NCI-H345 (cell line): ENCODE results near the gene DCUN1D1.

ENCODE experiments used
- DNase-seq: peaks from one replicate; lab custom pipeline; 2025; lab: John Stamatoyannopoulos, UW

DCUN1D1 gene

GRCh38 chr3:182936239-182936917 lies 44.0 kb downstream of the DCUN1D1 start:
- DNase-seq = no peak

DNA sequence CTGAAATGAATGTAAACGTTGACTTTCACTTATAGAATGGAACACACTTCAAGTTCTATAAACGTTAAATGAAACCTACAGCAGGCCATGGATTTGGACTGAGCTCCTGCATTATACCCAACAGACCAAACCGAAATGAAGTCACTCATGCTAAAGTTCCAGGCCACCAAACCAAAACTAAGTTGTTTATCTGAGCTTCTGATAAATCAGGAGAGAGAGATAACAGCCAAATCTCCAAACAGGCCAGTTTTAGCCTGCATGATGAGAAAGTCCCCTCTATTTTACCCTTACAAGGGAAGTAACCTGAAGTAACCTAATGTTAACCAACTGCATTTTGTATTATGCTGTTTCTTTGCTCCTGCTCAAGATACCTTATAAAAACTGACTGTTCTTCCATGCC lies 44.5 kb downstream of the DCUN1D1 start:
- no peak for DNase-seq

GRCh38 chr3:182925944-182926337 lies 54.4 kb downstream of the DCUN1D1 start:
- DNase-seq = no peak

DNA sequence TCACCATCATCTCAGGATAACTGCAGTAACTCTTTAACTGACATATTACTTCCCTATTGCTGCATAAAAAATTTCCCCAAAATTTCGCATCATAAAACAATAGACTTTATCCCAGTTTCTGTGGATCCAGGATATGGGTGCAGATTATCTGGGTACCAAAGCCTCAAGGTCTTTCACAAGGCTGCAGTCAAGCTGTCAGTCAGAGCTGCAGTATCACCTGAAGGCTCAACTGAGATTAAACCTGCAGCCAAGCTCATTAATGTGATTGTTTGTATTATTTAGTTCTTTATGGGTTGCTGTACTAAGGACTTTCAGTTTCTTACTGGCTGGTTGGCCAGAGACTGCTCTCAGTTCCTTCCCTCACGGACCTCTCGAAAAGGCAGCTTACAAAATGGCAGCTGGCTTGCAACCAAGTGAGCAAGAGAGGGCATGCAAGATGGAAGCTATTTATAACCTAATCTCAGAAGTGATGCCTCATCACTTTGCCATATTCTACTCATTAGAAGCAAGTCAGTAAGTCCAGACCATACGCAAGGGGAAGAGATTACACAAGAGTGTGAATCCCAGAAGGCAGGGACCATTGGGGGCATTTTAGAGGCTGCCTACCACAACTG lies 54.9 kb downstream of the DCUN1D1 start:
- no peak for DNase-seq

DNA sequence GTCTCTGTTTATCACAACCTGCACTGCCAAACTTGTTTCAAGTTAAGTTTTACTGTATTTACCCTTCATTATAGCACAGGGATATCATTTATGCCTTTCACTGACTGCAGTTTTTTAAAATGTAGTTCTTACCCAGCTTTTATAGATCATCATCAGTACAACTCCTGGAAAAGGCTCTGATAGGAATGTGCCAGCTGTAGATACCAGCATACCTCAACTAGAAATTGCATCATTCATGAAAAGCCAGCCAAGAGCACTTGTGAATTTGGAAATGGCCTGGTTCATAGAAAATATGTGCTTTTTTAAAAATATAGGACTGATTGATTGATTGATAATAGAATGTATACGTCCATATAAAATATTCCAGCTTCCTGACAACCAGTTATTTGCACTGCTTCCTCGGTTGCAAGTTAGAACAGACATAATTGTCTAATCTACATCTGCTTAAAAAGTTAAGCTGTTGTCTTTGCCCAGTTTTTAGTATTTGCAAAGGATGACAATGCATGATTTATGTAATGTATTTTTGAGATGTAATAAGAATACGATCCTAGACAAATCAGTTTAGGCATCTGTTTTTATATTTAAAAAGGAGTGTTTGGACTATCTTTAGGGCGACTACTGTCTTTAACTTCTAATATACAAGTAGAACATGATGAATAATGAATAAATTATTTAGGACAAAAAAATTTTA lies 58.5 kb downstream of the DCUN1D1 start:
- no peak for DNase-seq

DNA sequence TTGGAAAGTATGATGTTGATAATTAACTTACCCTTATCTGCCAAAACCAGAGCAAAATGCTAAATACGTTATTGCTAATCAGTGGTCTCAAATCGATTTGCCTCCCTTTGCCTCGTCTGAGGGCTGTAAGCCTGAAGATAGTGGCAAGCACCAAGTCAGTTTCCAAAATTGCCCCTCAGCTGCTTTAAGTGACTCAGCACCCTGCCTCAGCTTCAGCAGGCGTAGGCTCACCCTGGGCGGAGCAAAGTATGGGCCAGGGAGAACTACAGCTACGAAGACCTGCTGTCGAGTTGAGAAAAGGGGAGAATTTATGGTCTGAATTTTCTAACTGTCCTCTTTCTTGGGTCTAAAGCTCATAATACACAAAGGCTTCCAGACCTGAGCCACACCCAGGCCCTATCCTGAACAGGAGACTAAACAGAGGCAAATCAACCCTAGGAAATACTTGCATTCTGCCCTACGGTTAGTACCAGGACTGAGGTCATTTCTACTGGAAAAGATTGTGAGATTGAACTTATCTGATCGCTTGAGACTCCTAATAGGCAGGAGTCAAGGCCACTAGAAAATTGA lies 59.7 kb downstream of the DCUN1D1 start:
- no peak for DNase-seq

DNA sequence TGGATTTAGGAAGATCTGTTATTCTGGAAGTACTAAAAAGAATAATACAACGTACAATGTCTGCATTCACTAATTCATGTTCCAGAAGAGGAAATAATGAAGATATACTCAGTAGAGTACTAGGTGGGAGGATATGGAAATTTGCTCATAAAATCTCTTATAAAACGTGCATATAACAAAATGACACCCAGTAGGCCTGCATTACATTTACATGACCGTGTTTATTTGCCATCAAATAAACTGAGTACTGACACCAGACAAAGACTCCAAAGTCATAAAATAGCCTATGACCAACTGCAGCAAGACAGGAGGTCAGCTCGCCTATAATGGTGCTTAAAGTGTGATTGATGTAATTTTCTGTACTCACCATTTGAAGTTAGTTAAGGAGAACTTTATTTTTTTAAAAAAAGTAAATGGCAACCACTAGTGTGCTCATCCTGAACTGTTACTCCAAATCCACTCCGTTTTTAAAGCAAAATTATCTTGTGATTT lies 60.4 kb downstream of the DCUN1D1 start:
- no peak for DNase-seq

DNA sequence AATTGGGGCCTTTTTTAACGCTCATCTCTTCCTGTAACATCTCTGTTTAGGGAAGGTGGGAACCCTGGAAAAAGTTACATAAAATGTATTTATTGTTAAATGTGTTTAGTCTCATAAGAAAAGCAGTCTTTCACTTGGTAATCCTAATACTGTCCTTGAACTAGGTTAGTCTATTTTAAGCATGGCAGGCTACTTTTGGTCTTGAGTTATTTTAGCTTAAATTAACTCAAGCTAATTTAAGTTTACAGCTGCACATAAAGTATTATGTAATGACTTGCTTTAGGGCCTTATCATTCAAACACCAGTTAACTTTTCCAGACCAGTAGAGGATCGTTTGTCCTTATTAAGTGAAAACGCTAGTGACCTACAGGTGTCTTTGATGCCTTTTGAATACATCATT lies 63.2 kb downstream of the DCUN1D1 start:
- DNase-seq = no peak

DNA sequence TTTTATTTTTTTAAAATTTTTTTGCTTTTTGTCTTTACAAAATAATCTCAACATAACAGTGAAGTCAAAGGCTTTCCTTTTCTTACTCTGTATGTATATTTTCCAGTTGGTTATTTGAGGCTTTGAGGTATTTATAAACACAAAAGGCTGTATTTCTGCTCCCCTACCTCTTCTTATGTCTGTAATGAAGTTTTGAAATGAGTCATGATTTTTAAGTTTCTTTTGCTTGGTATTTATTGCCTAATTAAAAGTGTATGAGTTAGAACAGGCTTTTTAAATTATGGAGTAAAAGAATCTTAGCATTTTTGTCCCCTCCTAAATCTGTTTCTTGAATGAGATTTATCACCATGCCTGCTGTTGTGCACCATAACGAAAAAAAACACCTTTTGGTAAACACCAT lies 66.0 kb downstream of the DCUN1D1 start:
- no peak for DNase-seq

- DNase-seq = no peak
These were observed 66.4 kb downstream of the DCUN1D1 start for GRCh38 chr3:182913889-182914288.

GRCh38 chr3:182912474-182912873 lies 67.9 kb downstream of the DCUN1D1 start:
- no peak for DNase-seq

DNA sequence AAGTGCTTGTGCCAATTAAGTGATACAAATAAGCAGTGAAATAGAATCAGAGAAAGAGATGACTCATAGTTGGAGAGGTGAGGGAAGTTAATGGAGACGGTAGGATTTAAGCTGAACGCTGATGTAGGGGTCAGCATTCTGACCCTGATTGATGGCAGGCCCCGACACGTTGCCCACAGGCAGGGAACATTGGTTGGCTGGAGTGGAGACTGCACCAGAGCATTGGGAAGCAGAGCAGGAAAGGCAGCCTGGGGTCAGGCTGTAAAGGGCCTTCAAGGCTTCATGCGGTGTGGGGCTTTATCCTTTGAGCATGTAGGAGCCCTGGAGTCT lies 68.6 kb downstream of the DCUN1D1 start:
- no peak for DNase-seq

GRCh38 chr3:182910936-182911781 lies 69.2 kb downstream of the DCUN1D1 start:
- no peak for DNase-seq

DNA sequence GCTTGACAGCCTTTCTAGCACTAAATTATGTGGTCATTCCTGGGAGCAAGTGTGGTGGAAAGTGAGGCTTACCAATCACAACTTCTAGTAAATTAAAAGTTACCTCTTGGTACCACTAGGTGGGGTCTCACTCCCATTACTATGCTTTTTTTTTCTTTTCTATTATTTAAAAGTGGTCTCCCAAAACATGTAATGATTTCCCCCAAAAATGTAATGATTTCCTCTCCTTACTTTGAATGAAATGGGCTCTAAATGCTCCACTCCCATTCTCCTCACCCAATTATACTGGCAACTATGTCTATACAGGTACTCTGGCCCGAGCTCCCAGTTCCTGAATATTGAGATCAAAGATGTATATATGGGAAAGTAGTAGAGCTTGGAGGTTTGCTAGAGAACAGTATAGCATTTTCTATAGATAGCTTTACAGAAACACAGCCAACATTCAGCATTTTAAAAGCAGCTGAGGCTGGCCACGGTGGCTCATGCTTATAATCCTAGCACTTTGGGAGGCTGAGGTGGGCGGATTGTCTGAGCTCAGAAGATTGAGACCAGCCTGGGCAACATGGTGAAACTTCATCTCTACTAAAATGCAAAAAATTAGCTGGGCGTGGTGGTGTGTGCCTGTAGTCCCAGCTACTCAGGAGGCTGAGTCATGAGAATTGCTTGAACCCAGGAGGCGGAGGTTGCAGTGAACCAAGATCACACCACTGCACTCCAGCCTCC lies 70.9 kb downstream of the DCUN1D1 start:
- no peak for DNase-seq

DNA sequence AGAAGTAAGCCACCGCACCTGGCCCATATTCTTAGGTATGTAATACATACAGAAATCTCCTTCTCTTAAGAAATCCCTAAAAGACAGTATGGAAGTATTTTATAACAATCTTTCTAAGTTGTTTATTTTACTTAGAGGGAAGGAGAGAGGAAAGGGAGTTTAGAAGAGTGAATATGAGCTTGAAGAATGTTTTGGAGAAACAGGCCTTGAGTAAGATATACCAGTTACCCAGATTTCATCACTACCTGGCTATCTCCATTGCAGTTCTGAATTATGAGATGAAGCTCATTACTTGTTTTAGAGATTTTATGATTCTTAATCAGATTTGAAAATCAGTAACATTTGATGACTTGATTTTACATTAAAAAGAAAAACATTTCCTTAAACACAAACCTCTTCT lies 71.9 kb downstream of the DCUN1D1 start:
- DNase-seq = no peak

DNA sequence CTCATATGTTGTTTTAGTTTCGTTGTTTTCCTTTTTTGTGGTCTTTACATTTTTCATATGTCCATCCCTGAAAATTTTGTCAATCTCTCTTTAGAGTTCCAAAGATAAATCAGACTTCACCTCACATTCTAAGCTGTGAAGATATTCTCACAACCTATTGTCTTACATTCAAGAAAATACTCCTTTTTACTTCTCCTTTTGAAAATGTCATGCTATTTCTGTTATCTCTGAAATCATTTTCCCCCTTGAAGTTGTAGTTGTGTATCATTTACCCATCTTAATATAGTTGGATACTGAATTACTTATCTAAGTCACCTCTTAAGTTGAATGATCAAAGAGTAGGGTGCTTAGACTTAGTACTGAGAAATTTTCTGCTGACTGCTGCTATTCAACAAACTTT lies 74.3 kb downstream of the DCUN1D1 start:
- DNase-seq = no peak

- no peak for DNase-seq
These were observed 74.7 kb downstream of the DCUN1D1 start for GRCh38 chr3:182905623-182906022.

DNA sequence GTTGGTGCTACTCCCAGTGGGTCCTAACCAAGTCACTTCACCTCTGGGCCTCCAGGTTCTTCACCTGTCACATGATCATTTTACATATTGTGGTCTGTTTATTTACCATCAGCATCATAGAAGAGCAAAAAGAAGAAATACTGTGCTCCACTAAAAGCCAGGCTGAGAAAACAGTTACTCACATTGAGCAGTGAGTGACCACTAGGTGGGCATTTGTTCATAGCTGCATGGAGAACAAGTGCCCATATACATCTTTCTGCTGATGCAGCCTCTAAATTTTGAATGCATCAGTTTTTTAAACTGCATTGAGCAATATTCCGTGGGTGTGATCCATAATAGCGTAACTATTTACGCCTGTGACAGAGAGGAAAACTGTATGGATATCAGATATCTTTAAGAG lies 76.2 kb downstream of the DCUN1D1 start:
- DNase-seq = no peak

GRCh38 chr3:182902236-182902635 lies 78.1 kb downstream of the DCUN1D1 start:
- no peak for DNase-seq

DNA sequence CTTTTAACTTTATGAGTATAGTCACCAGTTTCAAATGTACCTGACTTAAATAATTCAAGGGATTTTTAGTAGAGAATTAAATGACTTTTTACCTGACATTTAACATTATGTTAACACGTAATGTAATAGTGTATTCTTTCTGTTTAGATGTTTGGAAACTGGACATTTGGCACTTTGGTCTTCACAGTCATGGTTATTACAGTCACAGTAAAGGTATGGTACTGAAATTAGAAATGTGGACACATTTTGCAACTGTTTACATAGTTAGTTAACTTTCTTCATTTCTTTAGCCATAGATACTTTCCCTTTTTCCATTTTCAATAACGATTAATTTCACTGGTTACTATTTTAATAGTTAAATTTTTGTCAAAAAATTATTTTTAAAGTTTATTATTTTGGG lies 83.8 kb downstream of the DCUN1D1 start:
- DNase-seq = no peak

DNA sequence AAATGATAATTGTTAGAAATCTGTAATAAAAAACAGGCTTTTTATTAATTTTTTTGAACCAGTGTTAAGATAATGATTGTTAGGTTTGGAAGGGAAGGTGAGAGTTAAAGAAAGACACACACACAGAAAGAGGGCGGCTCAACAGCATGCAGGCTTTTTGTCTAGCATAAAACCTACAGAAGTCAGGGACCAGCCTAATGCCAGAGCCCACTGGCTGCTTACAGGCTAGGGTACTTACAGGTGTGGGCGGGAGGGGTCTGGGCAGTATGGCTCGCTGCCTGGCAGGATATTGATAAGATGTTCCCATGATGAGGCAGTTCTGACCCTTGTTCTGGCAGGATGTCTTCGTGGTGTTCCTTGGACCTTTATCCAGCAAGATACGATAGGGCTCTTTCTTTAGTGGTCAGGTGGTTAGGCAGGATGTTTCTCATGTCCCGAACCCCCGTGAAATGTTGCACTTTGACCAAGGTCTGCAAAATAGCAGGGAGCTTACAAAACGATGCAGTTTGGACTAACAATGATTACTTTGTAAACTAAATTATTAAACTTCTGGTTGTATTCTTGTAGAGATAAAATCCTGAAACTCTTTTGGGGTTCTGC lies 84.7 kb downstream of the DCUN1D1 start:
- no peak for DNase-seq
